Stimulated activated CD4-positive, alpha-beta T cell treated with anti-CD3 and anti-CD28 coated beads, Interleukin-1b, Interleukin-23, amount 100 ng/mL, for 4 hours (primary cell): Measurements from ENCODE around the gene TMEM178B.

Experiments
- DNase-seq, 2 donors: peaks; one replicate each; pipeline ENCODE4 v3.0.0-alpha.2; 2020; ENCODE audit warnings: low read depth in 2 of 2

TMEM178B gene

GRCh38 chr7:141525973-141526514 lies 452.2 kb downstream of the TMEM178B start:
- DNase-seq: no peak

DNA sequence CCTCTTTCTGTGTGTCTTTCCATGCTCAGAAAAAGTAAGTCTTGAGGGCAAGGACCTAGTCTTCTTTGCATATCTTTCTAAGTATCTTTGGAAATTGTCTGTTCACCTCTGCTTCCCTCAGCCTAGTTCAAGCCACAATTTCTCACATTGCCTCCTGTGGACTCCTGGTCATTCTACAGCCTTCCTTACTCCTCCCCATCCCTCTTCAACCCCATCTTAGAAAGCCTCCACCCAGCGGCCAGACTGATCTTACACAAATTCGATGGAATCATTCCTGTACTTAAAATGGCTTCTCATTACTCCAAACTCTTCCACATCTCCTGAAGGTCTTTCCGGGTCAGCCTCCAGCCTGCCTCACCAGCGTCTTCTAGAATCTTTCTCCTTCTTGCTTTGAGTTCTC lies 453.2 kb downstream of the TMEM178B start:
- DNase-seq: no peak

DNA sequence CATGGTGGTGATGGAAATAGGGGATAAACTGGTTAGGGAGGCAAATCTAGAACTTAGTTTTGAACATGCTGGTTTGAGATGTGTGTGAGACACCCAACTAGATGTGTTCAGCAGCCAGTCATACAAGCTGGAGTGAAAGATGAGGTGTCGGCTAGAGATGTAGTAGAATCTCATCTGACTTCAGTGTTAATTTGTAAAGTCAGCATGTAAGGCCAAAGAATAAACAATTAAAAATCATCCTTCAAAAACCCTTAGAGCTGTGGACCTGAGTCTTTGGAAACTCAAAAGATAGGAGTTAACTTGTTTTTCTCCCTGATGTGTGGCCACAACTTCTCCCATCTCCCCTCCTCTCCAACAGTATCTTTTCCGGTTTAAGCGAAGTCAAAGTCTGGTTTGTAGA lies 454.5 kb downstream of the TMEM178B start:
- no peak for DNase-seq
